H9 (cell line): ENCODE measurements around the gene ACTL9. TPM values are rescaled to one million over a fixed set of nuclear protein-coding genes. Genes with fewer than 3 reads are reported as not detected.
"Not testable (repeated sequence)": the region's sequence is repeated elsewhere in the genome, so short reads cannot be mapped to it uniquely, and the experiment has no call there.

ENCODE experiments used
- DNase-seq: peaks from one replicate; pipeline ENCODE4 v3.0.0-alpha.2; 2017
- H2AFZ ChIP-seq: one replicate; pipeline ENCODE4 v1.6.1; 2013; ENCODE audit warnings: mild to moderate bottlenecking, low read length, control low read depth, moderate library complexity
- H2AK5ac ChIP-seq: 2 replicates; pipeline ENCODE4 v1.6.1; 2013; ENCODE audit warnings: low read length, control low read depth, mixed read lengths; ENCODE audit not compliant: insufficient read length
- H2BK120ac ChIP-seq: one replicate; pipeline ENCODE4 v1.6.1; 2013; ENCODE audit warnings: low read depth, mild to moderate bottlenecking, low read length, control low read depth, inconsistent platforms; ENCODE audit not compliant: poor library complexity, severe bottlenecking
- H2BK12ac ChIP-seq: 2 replicates; pipeline ENCODE4 v1.6.1; 2013; ENCODE audit warnings: low read length, control low read depth, mixed read lengths, low read depth; ENCODE audit not compliant: insufficient read length
- H2BK15ac ChIP-seq: 2 replicates; pipeline ENCODE4 v1.6.1; 2013; ENCODE audit warnings: low read depth, low read length, control low read depth
- H2BK20ac ChIP-seq: one replicate; pipeline ENCODE4 v1.6.1; 2013; ENCODE audit warnings: low read depth, mild to moderate bottlenecking, low read length, control low read depth, inconsistent platforms; ENCODE audit not compliant: poor library complexity, severe bottlenecking
- H2BK5ac ChIP-seq: 2 replicates; pipeline ENCODE4 v1.6.1; 2013; ENCODE audit warnings: low read length, control low read depth, mixed read lengths; ENCODE audit not compliant: insufficient read length
- H3K14ac ChIP-seq: 2 replicates; pipeline ENCODE4 v1.6.1; 2013; ENCODE audit warnings: low read length, control low read depth; ENCODE audit not compliant: insufficient read depth
- H3K18ac ChIP-seq: 2 replicates; pipeline ENCODE4 v1.6.1; 2013; ENCODE audit warnings: low read depth, mild to moderate bottlenecking, mixed read lengths, low read length, control low read depth; ENCODE audit not compliant: insufficient read length
- H3K23ac ChIP-seq: 2 replicates; pipeline ENCODE4 v1.6.1; 2013; ENCODE audit warnings: low read length, control low read depth, mixed read lengths, low read depth; ENCODE audit not compliant: insufficient read length
- H3K23me2 ChIP-seq: 2 replicates; pipeline ENCODE4 v1.6.1; 2013; ENCODE audit warnings: low read depth, mild to moderate bottlenecking, mixed read lengths, low read length, control low read depth; ENCODE audit not compliant: insufficient read length, poor library complexity, severe bottlenecking
- H3K27ac ChIP-seq: 2 replicates; pipeline ENCODE4 v1.5.1; 2013; ENCODE audit warnings: low read length, control low read depth, mixed read lengths, low read depth; ENCODE audit not compliant: insufficient read length
- H3K27me3 ChIP-seq: 2 replicates; pipeline ENCODE4 v1.6.1; 2013; ENCODE audit warnings: low read length, control low read depth, inconsistent platforms; ENCODE audit not compliant: insufficient read depth
- H3K4ac ChIP-seq: 2 replicates; pipeline ENCODE4 v1.6.1; 2013; ENCODE audit warnings: low read depth, mild to moderate bottlenecking, control low read depth, inconsistent platforms, low read length, moderate library complexity
- H3K4me1 ChIP-seq: 2 replicates; pipeline ENCODE4 v1.6.1; 2013; ENCODE audit warnings: low read length, control low read depth, inconsistent platforms; ENCODE audit not compliant: insufficient read depth
- H3K4me2 ChIP-seq: 2 replicates; pipeline ENCODE4 v1.6.1; 2013; ENCODE audit warnings: low read length, control low read depth, mixed read lengths; ENCODE audit not compliant: insufficient read length, insufficient read depth
- H3K56ac ChIP-seq: 2 replicates; pipeline ENCODE4 v1.6.1; 2013; ENCODE audit warnings: low read depth, mild to moderate bottlenecking, mixed read lengths, low read length, control low read depth; ENCODE audit not compliant: insufficient read length
- H3K79me1 ChIP-seq: 2 replicates; pipeline ENCODE4 v1.6.1; 2013; ENCODE audit warnings: low read depth, mild to moderate bottlenecking, moderate library complexity, low read length, control low read depth, inconsistent platforms; ENCODE audit not compliant: insufficient read depth, poor library complexity, severe bottlenecking
- H3K79me2 ChIP-seq: 2 replicates; pipeline ENCODE4 v1.6.1; 2013; ENCODE audit warnings: low read length, control low read depth, inconsistent platforms; ENCODE audit not compliant: insufficient read depth
- H3K9ac ChIP-seq: 2 replicates; pipeline ENCODE4 v1.6.1; 2013; ENCODE audit warnings: low read length, control low read depth, mixed read lengths; ENCODE audit not compliant: insufficient read length; ENCODE audit errors: extremely low read depth
- H3K9me3 ChIP-seq: one replicate; pipeline ENCODE4 v1.6.1; 2013; ENCODE audit warnings: low read depth, low read length, inconsistent platforms; ENCODE audit not compliant: control insufficient read depth
- H3T11ph ChIP-seq: one replicate; pipeline ENCODE4 v1.6.1; 2013; ENCODE audit warnings: mild to moderate bottlenecking, low read length, control low read depth, inconsistent platforms
- H4K20me1 ChIP-seq: one replicate; pipeline ENCODE4 v1.6.1; 2013; ENCODE audit not compliant: control insufficient read depth, insufficient read length, insufficient read depth
- H4K5ac ChIP-seq: 2 replicates; pipeline ENCODE4 v1.6.1; 2013; ENCODE audit warnings: low read depth, mild to moderate bottlenecking, mixed read lengths, low read length, control low read depth; ENCODE audit not compliant: insufficient read length
- H4K8ac ChIP-seq: replicated peaks from 2 replicates; pipeline ENCODE4 v1.6.1; 2013; ENCODE audit warnings: low read length, control low read depth, mixed read lengths, low read depth; ENCODE audit not compliant: insufficient read length
- H4K91ac ChIP-seq: 2 replicates; pipeline ENCODE4 v1.6.1; 2013; ENCODE audit warnings: low read depth, mild to moderate bottlenecking, moderate library complexity, mixed read lengths, low read length, control low read depth; ENCODE audit not compliant: insufficient read length
- H3K27ac Mint-ChIP-seq, 3 experiments: 2 replicates in 2 of 3; 3 replicates in 1 of 3; pipeline ENCODE4 v1.8.0; 2020 to 2021; ENCODE audit warnings: mixed read lengths in 3 of 3, mild to moderate bottlenecking in 1 of 3, moderate library complexity in 1 of 3
- H3K27me3 Mint-ChIP-seq: 2 replicates; pipeline ENCODE4 v1.8.0; 2021; ENCODE audit warnings: low read depth, mild to moderate bottlenecking, moderate library complexity, mixed read lengths
- H3K36me3 Mint-ChIP-seq, 3 experiments: 2 replicates in 2 of 3; 3 replicates in 1 of 3; pipeline ENCODE4 v1.8.0; 2020 to 2021; ENCODE audit warnings: low read depth in 3 of 3, mixed read lengths in 3 of 3; ENCODE audit not compliant: insufficient read depth in 1 of 3
- H3K4me1 Mint-ChIP-seq, 2 experiments: 2 replicates each; pipeline ENCODE4 v1.8.0; 2020; ENCODE audit warnings: mixed read lengths in 2 of 2
- H3K4me3 Mint-ChIP-seq, 2 experiments: 2 replicates in 1 of 2; 3 replicates in 1 of 2; pipeline ENCODE4 v1.8.0; 2020 to 2021; ENCODE audit warnings: mild to moderate bottlenecking in 2 of 2, mixed read lengths in 2 of 2, moderate library complexity in 1 of 2
- H3K9me3 Mint-ChIP-seq, 2 experiments: 2 replicates in 1 of 2; 3 replicates in 1 of 2; pipeline ENCODE4 v1.8.0; 2020; ENCODE audit warnings: mild to moderate bottlenecking in 2 of 2, mixed read lengths in 2 of 2, moderate library complexity in 1 of 2
- WGBS: extraction: QIAGEN DNeasy Blood & Tissue Kit; methylation state at CpG from one replicate; pipeline ENCODE4 v1.1.7; 2013; ENCODE audit warnings: missing lambda C conversion rate, low lambda C conversion rate, mixed read lengths; ENCODE audit not compliant: insufficient read length; ENCODE audit errors: extremely low coverage; 5-methylcytosine and 5-hydroxymethylcytosine counted together
- total RNA-seq: library from RNA; stranded (reverse); gene quantifications from 2 replicates; pipeline ENCODE4 v1.2.1, GENCODE V29; 2021
- TF ChIP-seq, protein P1 (sequence below): fragments of 200-600 bp; sonication (generic); conservative IDR thresholded peaks from 3 replicates; pipeline ENCODE4 v1.8.0; 2021; ENCODE audit warnings: antibody characterized with exemption, mild to moderate bottlenecking

The ACTL9 gene
- total RNA-seq, 1 experiment from 2014 or later = not detected

DNA sequence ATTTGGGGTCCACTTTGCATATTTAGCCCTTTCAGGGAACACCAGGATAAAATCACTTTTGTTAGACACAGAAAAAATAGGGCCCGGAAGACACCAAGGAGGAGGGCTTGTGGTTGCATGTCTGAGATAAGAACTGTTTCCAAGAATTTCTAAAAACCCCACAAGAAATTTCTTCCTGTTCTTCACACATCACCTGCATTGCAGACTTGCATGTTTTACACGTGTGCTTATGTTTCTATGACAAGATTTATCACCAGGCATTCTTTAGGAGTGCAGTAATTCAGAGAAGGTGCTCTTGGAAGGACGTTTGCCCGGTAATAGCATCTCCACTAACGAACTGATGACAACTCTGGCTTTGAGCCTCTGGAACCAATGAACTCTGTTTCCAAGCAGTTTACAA, 7.1 kb upstream of the ACTL9 start:
- H3K36me3 Mint-ChIP-seq = no peaks in the 10 kb centered on the region
- no peak overlapping the region for H2AK5ac ChIP-seq
- H2BK5ac ChIP-seq = no peak overlapping the region
- peaks cover 8% of the 10 kb centered on the region for H3K27me3 Mint-ChIP-seq
- H3K23me2 ChIP-seq = no peaks in the 10 kb centered on the region
- no peak overlapping the region for H2BK12ac ChIP-seq
- H4K5ac ChIP-seq = no peak overlapping the region
- H3K9me3 ChIP-seq = peaks cover 5% of the 10 kb centered on the region
- H3T11ph ChIP-seq = no peak overlapping the region
- no peak overlapping the region for H2AFZ ChIP-seq
- H3K27ac ChIP-seq = no peak overlapping the region
- H2BK120ac ChIP-seq = no peak overlapping the region
- H3K4ac ChIP-seq = no peak overlapping the region
- no peak overlapping the region for H3K4me3 Mint-ChIP-seq
- no peak overlapping the region for H3K23ac ChIP-seq
- H3K79me1 ChIP-seq = no peaks in the 10 kb centered on the region
- no peak overlapping the region for H2BK15ac ChIP-seq
- no peak overlapping the region for H3K18ac ChIP-seq
- TF ChIP-seq, protein P1, sequence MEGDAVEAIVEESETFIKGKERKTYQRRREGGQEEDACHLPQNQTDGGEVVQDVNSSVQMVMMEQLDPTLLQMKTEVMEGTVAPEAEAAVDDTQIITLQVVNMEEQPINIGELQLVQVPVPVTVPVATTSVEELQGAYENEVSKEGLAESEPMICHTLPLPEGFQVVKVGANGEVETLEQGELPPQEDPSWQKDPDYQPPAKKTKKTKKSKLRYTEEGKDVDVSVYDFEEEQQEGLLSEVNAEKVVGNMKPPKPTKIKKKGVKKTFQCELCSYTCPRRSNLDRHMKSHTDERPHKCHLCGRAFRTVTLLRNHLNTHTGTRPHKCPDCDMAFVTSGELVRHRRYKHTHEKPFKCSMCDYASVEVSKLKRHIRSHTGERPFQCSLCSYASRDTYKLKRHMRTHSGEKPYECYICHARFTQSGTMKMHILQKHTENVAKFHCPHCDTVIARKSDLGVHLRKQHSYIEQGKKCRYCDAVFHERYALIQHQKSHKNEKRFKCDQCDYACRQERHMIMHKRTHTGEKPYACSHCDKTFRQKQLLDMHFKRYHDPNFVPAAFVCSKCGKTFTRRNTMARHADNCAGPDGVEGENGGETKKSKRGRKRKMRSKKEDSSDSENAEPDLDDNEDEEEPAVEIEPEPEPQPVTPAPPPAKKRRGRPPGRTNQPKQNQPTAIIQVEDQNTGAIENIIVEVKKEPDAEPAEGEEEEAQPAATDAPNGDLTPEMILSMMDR = no peak
- H3K56ac ChIP-seq = no peak overlapping the region
- H3K27ac Mint-ChIP-seq = no peak overlapping the region
- WGBS = no CpG with 5 or more reads among the region's 5 CpGs
- no peak overlapping the region for H3K14ac ChIP-seq
- H3K27me3 ChIP-seq = no peaks in the 10 kb centered on the region
- H3K4me2 ChIP-seq = no peak overlapping the region
- peaks cover 0 to 3% of the 10 kb centered on the region in 2 experiments; a peak in 2 of 4 replicates for H3K4me1 Mint-ChIP-seq
- no peak overlapping the region for H4K91ac ChIP-seq
- H3K4me1 ChIP-seq = no peaks in the 10 kb centered on the region
- no peak overlapping the region for H2BK20ac ChIP-seq
- no peak overlapping the region for H3K9ac ChIP-seq
- H4K8ac ChIP-seq = no peak overlapping the region
- H4K20me1 ChIP-seq = no peaks in the 10 kb centered on the region
- H3K79me2 ChIP-seq = no peaks in the 10 kb centered on the region
- no peak for DNase-seq
- H3K9me3 Mint-ChIP-seq = peaks cover 12 to 59% of the 10 kb centered on the region in 2 experiments

DNA sequence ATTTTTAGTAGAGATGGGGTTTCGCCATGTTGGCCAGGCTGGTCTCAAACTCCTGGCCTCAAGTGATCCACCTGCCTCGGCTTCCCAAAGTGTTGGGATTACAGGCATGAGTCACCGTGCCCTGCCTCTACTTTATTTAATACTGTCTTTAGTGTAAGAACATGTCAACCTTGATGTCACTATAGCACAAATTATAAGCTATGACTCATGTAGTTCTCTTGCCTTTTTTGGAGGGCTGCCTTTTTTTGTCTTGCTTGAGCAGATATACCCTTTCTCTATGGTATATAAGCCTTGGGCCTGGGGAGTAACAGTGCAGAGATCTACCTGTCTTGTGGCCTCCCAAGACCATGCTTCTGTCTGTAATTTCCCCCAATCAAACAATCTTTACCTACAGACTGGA, 6.7 kb upstream of the ACTL9 start:
- not testable (repeated sequence) for H2AFZ ChIP-seq, H3K27me3 ChIP-seq, H2BK20ac ChIP-seq, H3K79me1 ChIP-seq, H3T11ph ChIP-seq, H2BK5ac ChIP-seq, H4K91ac ChIP-seq, H4K20me1 ChIP-seq, H3K4ac ChIP-seq, H3K4me3 Mint-ChIP-seq, H4K8ac ChIP-seq, H4K5ac ChIP-seq, H2BK15ac ChIP-seq, H3K9ac ChIP-seq, DNase-seq, H3K23ac ChIP-seq, H3K14ac ChIP-seq, H2AK5ac ChIP-seq, H3K23me2 ChIP-seq, H3K4me1 Mint-ChIP-seq, H3K27ac Mint-ChIP-seq, H3K79me2 ChIP-seq, H3K9me3 ChIP-seq, H2BK12ac ChIP-seq, H3K4me2 ChIP-seq, H3K27me3 Mint-ChIP-seq, H3K56ac ChIP-seq, H2BK120ac ChIP-seq, H3K27ac ChIP-seq, H3K18ac ChIP-seq, H3K4me1 ChIP-seq, H3K36me3 Mint-ChIP-seq
- no CpG with 5 or more reads among the region's 3 CpGs for WGBS
- peaks cover 8 to 56% of the 10 kb centered on the region in 2 experiments for H3K9me3 Mint-ChIP-seq
